Measurements from ENCODE around the gene VKORC1.

The VKORC1 gene

DNA sequence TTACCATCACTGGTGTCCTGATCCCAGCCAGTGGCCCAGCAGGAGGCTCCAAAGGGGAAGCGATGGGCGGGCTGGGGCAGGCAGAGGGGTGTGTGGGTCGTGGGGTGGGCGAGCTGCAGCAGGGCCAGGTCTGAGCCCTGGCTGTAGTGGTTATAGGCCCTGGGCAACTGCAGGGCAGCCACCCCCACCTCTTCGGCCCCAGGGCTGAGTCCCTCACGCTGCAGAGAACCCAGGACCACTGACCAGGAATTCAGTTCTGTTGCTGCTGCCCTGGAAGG is 8.0 kb downstream of the VKORC1 start:
- WGBS (ENCODE audit: extremely low coverage, insufficient coverage, low lambda C conversion rate) = no CpG with 5 or more reads among the region's 6 CpGs
- Histone ChIP-seq H4K5ac (ENCODE audit: low read length) (no peak overlapping the region), H3K27me3 (ENCODE audit: insufficient read depth, low read length, poor library complexity) (no peaks in the 10 kb centered on the region)

GRCh38 chr16:31085873-31086628 is 8.5 kb downstream of the VKORC1 start:
- Histone ChIP-seq H3K4ac (ENCODE audit: low read depth, low read length) (no peak overlapping the region), H3K79me2 (ENCODE audit: control insufficient read depth, insufficient read depth, low read length) (no peaks in the 10 kb centered on the region), H3K79me1 (ENCODE audit: low read length) (no peaks in the 10 kb centered on the region), H2BK120ac (ENCODE audit: low read depth, low read length) (no peak overlapping the region), H3K23ac (ENCODE audit: low read length) (no peak overlapping the region), H3K4me3 (ENCODE audit: low read length) (no peak overlapping the region), H4K5ac (ENCODE audit: low read length) (no peak overlapping the region), H3K18ac (ENCODE audit: low read length) (no peak overlapping the region), H2BK5ac (ENCODE audit: low read length) (no peak overlapping the region), H3K27me3 (ENCODE audit: insufficient read depth, low read length, poor library complexity) (no peaks in the 10 kb centered on the region), H3K4me1 (ENCODE audit: control insufficient read depth, low read depth, low read length) (no peaks in the 10 kb centered on the region), H2AK5ac (ENCODE audit: low read length) (no peak overlapping the region), H3K9ac (ENCODE audit: low read length) (no peak overlapping the region), H3K56ac (ENCODE audit: low read length) (no peak overlapping the region), H3K4me2 (ENCODE audit: low read length) (no peak overlapping the region), H4K8ac (ENCODE audit: low read depth, low read length) (no peak overlapping the region), H3K36me3 (ENCODE audit: control insufficient read depth, insufficient read depth, low read length) (peaks cover 6% of the 10 kb centered on the region), H2BK15ac (replicated peaks; ENCODE audit: low read depth) (no peak overlapping the region), H3K27ac (ENCODE audit: low read depth, low read length) (no peak overlapping the region)
- no peak for DNase-seq
- WGBS (ENCODE audit: extremely low coverage, insufficient coverage, low lambda C conversion rate) = no CpG with 5 or more reads among the region's 18 CpGs

More for the DNA sequence above, 8.0 kb downstream of the VKORC1 start:
- Histone ChIP-seq H3K56ac (ENCODE audit: low read length) (no peak overlapping the region), H3K36me3 (ENCODE audit: control insufficient read depth, insufficient read depth, low read length) (peaks cover 6% of the 10 kb centered on the region), H4K8ac (ENCODE audit: low read depth, low read length) (no peak overlapping the region), H2AK5ac (ENCODE audit: low read length) (no peak overlapping the region), H3K9ac (ENCODE audit: low read length) (no peak overlapping the region), H2BK5ac (ENCODE audit: low read length) (no peak overlapping the region), H3K27ac (ENCODE audit: low read depth, low read length) (no peak overlapping the region), H3K4me3 (ENCODE audit: low read length) (no peak overlapping the region), H3K79me2 (ENCODE audit: control insufficient read depth, insufficient read depth, low read length) (no peaks in the 10 kb centered on the region), H2BK120ac (ENCODE audit: low read depth, low read length) (no peak overlapping the region), H3K4me2 (ENCODE audit: low read length) (no peak overlapping the region), H3K4ac (ENCODE audit: low read depth, low read length) (no peak overlapping the region), H3K4me1 (ENCODE audit: control insufficient read depth, low read depth, low read length) (no peaks in the 10 kb centered on the region), H2BK15ac (replicated peaks; ENCODE audit: low read depth) (no peak overlapping the region), H3K18ac (ENCODE audit: low read length) (no peak overlapping the region), H3K79me1 (ENCODE audit: low read length) (peaks cover 2% of the 10 kb centered on the region), H3K23ac (ENCODE audit: low read length) (no peak overlapping the region)
- no peak for DNase-seq

- no peak overlapping the region for H3K27ac ChIP-seq (ENCODE audit: low read depth, low read length)
- no peak for DNase-seq
These were observed 9.2 kb downstream of the VKORC1 start for GRCh38 chr16:31085411-31085810.

GRCh38 chr16:31084584-31085302 is 9.9 kb downstream of the VKORC1 start:
- H4K8ac ChIP-seq (ENCODE audit: low read depth, low read length) = no peak overlapping the region
- no peak overlapping the region for H3K4me2 ChIP-seq (ENCODE audit: low read length)
- no peak overlapping the region for H2BK5ac ChIP-seq (ENCODE audit: low read length)
- H3K4ac ChIP-seq (ENCODE audit: low read depth, low read length) = no peak overlapping the region
- H3K9ac ChIP-seq (ENCODE audit: low read length) = no peak overlapping the region
- no peaks in the 10 kb centered on the region for H3K36me3 ChIP-seq (ENCODE audit: control insufficient read depth, insufficient read depth, low read length)
- H3K4me1 ChIP-seq (ENCODE audit: control insufficient read depth, low read depth, low read length) = no peaks in the 10 kb centered on the region
- H3K56ac ChIP-seq (ENCODE audit: low read length) = no peak overlapping the region
- WGBS (ENCODE audit: extremely low coverage, insufficient coverage, low lambda C conversion rate) = no CpG with 5 or more reads among the region's 16 CpGs
- H2BK120ac ChIP-seq (ENCODE audit: low read depth, low read length) = no peak overlapping the region
- peaks cover 2% of the 10 kb centered on the region for H3K79me1 ChIP-seq (ENCODE audit: low read length)
- H3K4me3 ChIP-seq (ENCODE audit: low read length) = no peak overlapping the region
- H3K27me3 ChIP-seq (ENCODE audit: insufficient read depth, low read length, poor library complexity) = no peaks in the 10 kb centered on the region
- no peak overlapping the region for H3K18ac ChIP-seq (ENCODE audit: low read length)
- H3K23ac ChIP-seq (ENCODE audit: low read length) = no peak overlapping the region
- H4K5ac ChIP-seq (ENCODE audit: low read length) = no peak overlapping the region
- H2AK5ac ChIP-seq (ENCODE audit: low read length) = no peak overlapping the region
- H2BK15ac ChIP-seq (replicated peaks; ENCODE audit: low read depth) = no peak overlapping the region
- no peak for DNase-seq
- H3K27ac ChIP-seq (ENCODE audit: low read depth, low read length) = no peak overlapping the region
- no peaks in the 10 kb centered on the region for H3K79me2 ChIP-seq (ENCODE audit: control insufficient read depth, insufficient read depth, low read length)

More at GRCh38 chr16:31085411-31085810, 9.2 kb downstream of the VKORC1 start:
- no peak overlapping the region for H3K56ac ChIP-seq (ENCODE audit: low read length)
- H3K4me2 ChIP-seq (ENCODE audit: low read length) = no peak overlapping the region
- H3K79me2 ChIP-seq (ENCODE audit: control insufficient read depth, insufficient read depth, low read length) = no peaks in the 10 kb centered on the region
- H3K27me3 ChIP-seq (ENCODE audit: insufficient read depth, low read length, poor library complexity) = no peaks in the 10 kb centered on the region
- H3K9ac ChIP-seq (ENCODE audit: low read length) = no peak overlapping the region
- no peak overlapping the region for H4K8ac ChIP-seq (ENCODE audit: low read depth, low read length)
- no peaks in the 10 kb centered on the region for H3K36me3 ChIP-seq (ENCODE audit: control insufficient read depth, insufficient read depth, low read length)
- no peak overlapping the region for H2AK5ac ChIP-seq (ENCODE audit: low read length)
- no peak overlapping the region for H3K23ac ChIP-seq (ENCODE audit: low read length)
- no peaks in the 10 kb centered on the region for H3K4me1 ChIP-seq (ENCODE audit: control insufficient read depth, low read depth, low read length)
- no peak overlapping the region for H3K4me3 ChIP-seq (ENCODE audit: low read length)
- H2BK120ac ChIP-seq (ENCODE audit: low read depth, low read length) = no peak overlapping the region
- no peak overlapping the region for H3K18ac ChIP-seq (ENCODE audit: low read length)
- H2BK5ac ChIP-seq (ENCODE audit: low read length) = no peak overlapping the region
- H3K79me1 ChIP-seq (ENCODE audit: low read length) = peaks cover 2% of the 10 kb centered on the region
- H2BK15ac ChIP-seq (replicated peaks; ENCODE audit: low read depth) = no peak overlapping the region
- H4K5ac ChIP-seq (ENCODE audit: low read length) = no peak overlapping the region
- no CpG with 5 or more reads among the region's 8 CpGs for WGBS (ENCODE audit: extremely low coverage, insufficient coverage, low lambda C conversion rate)
- no peak overlapping the region for H3K4ac ChIP-seq (ENCODE audit: low read depth, low read length)

DNA sequence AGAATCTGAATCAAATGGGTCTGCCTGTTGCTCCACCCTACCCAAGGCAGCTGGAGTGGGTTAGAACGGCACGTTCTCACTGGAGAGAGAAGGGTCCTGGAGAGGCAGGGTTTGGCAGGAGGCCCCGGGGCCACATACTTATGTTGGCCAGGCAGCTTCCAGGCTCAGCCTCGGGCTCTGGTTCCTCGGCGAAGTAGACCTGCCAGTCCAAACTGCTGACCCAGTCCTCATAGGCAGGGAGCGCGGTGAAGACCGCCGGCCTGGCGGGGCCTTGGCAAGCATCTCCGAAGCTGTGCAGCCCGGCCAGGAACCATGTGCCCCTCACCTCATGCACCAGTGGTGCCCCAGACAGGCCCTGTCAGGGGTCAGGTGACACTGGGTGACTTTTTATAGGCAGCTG is 10.6 kb downstream of the VKORC1 start:
- DNase-seq = no peak
- Histone ChIP-seq H3K4me3 (ENCODE audit: low read length) (no peak overlapping the region), H3K4me1 (ENCODE audit: control insufficient read depth, low read depth, low read length) (no peaks in the 10 kb centered on the region), H3K79me2 (ENCODE audit: control insufficient read depth, insufficient read depth, low read length) (no peaks in the 10 kb centered on the region), H3K4me2 (ENCODE audit: low read length) (no peak overlapping the region), H3K36me3 (ENCODE audit: control insufficient read depth, insufficient read depth, low read length) (no peaks in the 10 kb centered on the region), H3K9ac (ENCODE audit: low read length) (no peak overlapping the region), H3K56ac (ENCODE audit: low read length) (no peak overlapping the region), H3K4ac (ENCODE audit: low read depth, low read length) (no peak overlapping the region), H4K5ac (ENCODE audit: low read length) (no peak overlapping the region), H2BK5ac (ENCODE audit: low read length) (no peak overlapping the region), H3K18ac (ENCODE audit: low read length) (no peak overlapping the region), H3K79me1 (ENCODE audit: low read length) (peaks cover 2% of the 10 kb centered on the region), H4K8ac (ENCODE audit: low read depth, low read length) (no peak overlapping the region), H3K27ac (ENCODE audit: low read depth, low read length) (no peak overlapping the region), H2BK120ac (ENCODE audit: low read depth, low read length) (no peak overlapping the region), H2BK15ac (replicated peaks; ENCODE audit: low read depth) (no peak overlapping the region), H2AK5ac (ENCODE audit: low read length) (no peak overlapping the region), H3K27me3 (ENCODE audit: insufficient read depth, low read length, poor library complexity) (no peaks in the 10 kb centered on the region), H3K23ac (ENCODE audit: low read length) (no peak overlapping the region)
- no CpG with 5 or more reads among the region's 13 CpGs for WGBS (ENCODE audit: extremely low coverage, insufficient coverage, low lambda C conversion rate)

Measured in mesendoderm (in vitro differentiated cells).